GM21529 (cell line): ENCODE data around the gene MTARC1.

Source experiments
- ATAC-seq: cut with Tn5 transposase; IDR thresholded peaks from one replicate; pipeline ENCODE4 v1.9.1; 2021; ENCODE audit not compliant: unreplicated experiment

The MTARC1 gene

GRCh38 chr1:220803401-220804201 lies 16.9 kb downstream of the MTARC1 start:
- peak; percentile 71 for ATAC-seq

GRCh38 chr1:220804202-220804586 lies 17.5 kb downstream of the MTARC1 start:
- ATAC-seq, result no peak

- no peak for ATAC-seq
These were observed 19.7 kb downstream of the MTARC1 start for GRCh38 chr1:220806408-220806807.

- no peak for ATAC-seq
These were observed 21.0 kb downstream of the MTARC1 start for GRCh38 chr1:220807726-220808125.

GRCh38 chr1:220808345-220809186 lies 21.9 kb downstream of the MTARC1 start:
- no peak for ATAC-seq

GRCh38 chr1:220809187-220809550 lies 22.5 kb downstream of the MTARC1 start:
- no peak for ATAC-seq

- ATAC-seq, result peak; percentile 9
These were observed 23.0 kb downstream of the MTARC1 start for GRCh38 chr1:220809704-220810103.

GRCh38 chr1:220810179-220810653 lies 23.5 kb downstream of the MTARC1 start:
- ATAC-seq, result peak; percentile 95

GRCh38 chr1:220810963-220811362 lies 24.2 kb downstream of the MTARC1 start:
- ATAC-seq, result no peak

GRCh38 chr1:220811695-220812094 lies 25.0 kb downstream of the MTARC1 start:
- ATAC-seq, result no peak

GRCh38 chr1:220812308-220812707 lies 25.6 kb downstream of the MTARC1 start:
- ATAC-seq, result no peak

- no peak for ATAC-seq
These were observed 26.3 kb downstream of the MTARC1 start for GRCh38 chr1:220813013-220813412.

- ATAC-seq, result no peak
These were observed 28.7 kb downstream of the MTARC1 start for GRCh38 chr1:220815409-220815808.

- ATAC-seq, result no peak
These were observed 31.2 kb downstream of the MTARC1 start for GRCh38 chr1:220817907-220818306.

GRCh38 chr1:220818421-220819173 lies 31.9 kb downstream of the MTARC1 start:
- no peak for ATAC-seq

GRCh38 chr1:220819467-220820026 lies 32.8 kb downstream of the MTARC1 start:
- ATAC-seq, result no peak

GRCh38 chr1:220824031-220824989 lies 37.6 kb downstream of the MTARC1 start:
- ATAC-seq, result no peak

GRCh38 chr1:220825819-220826551 lies 39.3 kb downstream of the MTARC1 start:
- ATAC-seq, result no peak

- no peak for ATAC-seq
These were observed 40.0 kb downstream of the MTARC1 start for GRCh38 chr1:220826729-220827128.
